GM19193 (cell line): ENCODE data around the gene TBC1D32.

ENCODE experiments used
- POLR2A ChIP-seq: IDR thresholded peaks from 4 replicates; pipeline ENCODE4 v1.6.1; 2011; ENCODE audit not compliant: insufficient read depth, insufficient read length; ENCODE audit errors: extremely low read depth

The TBC1D32 gene

GRCh38 chr6:121187200-121187832 is 147.0 kb downstream of the TBC1D32 start:
- TF ChIP-seq POLR2A = no peak

GRCh38 chr6:121183742-121184141 is 150.5 kb downstream of the TBC1D32 start:
- no peak for TF ChIP-seq POLR2A

- TF ChIP-seq POLR2A = no peak
Observed at GRCh38 chr6:121175827-121176226, 158.5 kb downstream of the TBC1D32 start.

- TF ChIP-seq POLR2A = no peak
Observed at GRCh38 chr6:121171879-121172278, 162.4 kb downstream of the TBC1D32 start.

GRCh38 chr6:121161886-121162285 is 172.4 kb downstream of the TBC1D32 start:
- TF ChIP-seq POLR2A = no peak

GRCh38 chr6:121160276-121160675 is 174.0 kb downstream of the TBC1D32 start:
- TF ChIP-seq POLR2A = no peak

- TF ChIP-seq POLR2A = no peak
Observed at GRCh38 chr6:121158891-121159290, 175.4 kb downstream of the TBC1D32 start.

- TF ChIP-seq POLR2A = no peak
Observed at GRCh38 chr6:121158438-121158837, 175.8 kb downstream of the TBC1D32 start.

- no peak for TF ChIP-seq POLR2A
Observed at GRCh38 chr6:121157906-121158305, 176.4 kb downstream of the TBC1D32 start.

- no peak for TF ChIP-seq POLR2A
Observed at GRCh38 chr6:121143476-121143875, 190.8 kb downstream of the TBC1D32 start.

- no peak for TF ChIP-seq POLR2A
Observed at GRCh38 chr6:121142093-121142492, 192.2 kb downstream of the TBC1D32 start.

- no peak for TF ChIP-seq POLR2A
Observed at GRCh38 chr6:121135425-121135824, 198.9 kb downstream of the TBC1D32 start.

- no peak for TF ChIP-seq POLR2A
Observed at GRCh38 chr6:121134922-121135321, 199.4 kb downstream of the TBC1D32 start.

GRCh38 chr6:121124600-121124999 is 209.7 kb downstream of the TBC1D32 start:
- TF ChIP-seq POLR2A = no peak

GRCh38 chr6:121112356-121112755 is 221.9 kb downstream of the TBC1D32 start:
- TF ChIP-seq POLR2A = no peak

- TF ChIP-seq POLR2A = no peak
Observed at GRCh38 chr6:121110733-121111132, 223.5 kb downstream of the TBC1D32 start.

- no peak for TF ChIP-seq POLR2A
Observed at GRCh38 chr6:121106962-121107361, 227.3 kb downstream of the TBC1D32 start.
